Measurements from ENCODE around the gene AP4E1.
"Not testable (repeated sequence)": the region's sequence is repeated elsewhere in the genome, so short reads cannot be mapped to it uniquely, and the experiment has no call there.

The AP4E1 gene

GRCh38 chr15:50911001-50911400 lies 2.5 kb downstream of the AP4E1 start:
- no peaks in the 10 kb centered on the region for H4K20me1 ChIP-seq (ENCODE audit: insufficient read depth, low read length)
- no peak overlapping the region for H2AFZ ChIP-seq (ENCODE audit: low read depth, low read length)
- peaks cover 32% of the 10 kb centered on the region for H3K79me2 ChIP-seq (ENCODE audit: insufficient read depth, low read length)
- no peak overlapping the region for H3K4me2 ChIP-seq (ENCODE audit: insufficient read depth, low read length)
- no peak for TF ChIP-seq EZH2 (IDR thresholded peaks at IDR 0.05; ENCODE audit: borderline replicate concordance, low read depth, low read length, severe bottlenecking)
- TF ChIP-seq, protein P1, sequence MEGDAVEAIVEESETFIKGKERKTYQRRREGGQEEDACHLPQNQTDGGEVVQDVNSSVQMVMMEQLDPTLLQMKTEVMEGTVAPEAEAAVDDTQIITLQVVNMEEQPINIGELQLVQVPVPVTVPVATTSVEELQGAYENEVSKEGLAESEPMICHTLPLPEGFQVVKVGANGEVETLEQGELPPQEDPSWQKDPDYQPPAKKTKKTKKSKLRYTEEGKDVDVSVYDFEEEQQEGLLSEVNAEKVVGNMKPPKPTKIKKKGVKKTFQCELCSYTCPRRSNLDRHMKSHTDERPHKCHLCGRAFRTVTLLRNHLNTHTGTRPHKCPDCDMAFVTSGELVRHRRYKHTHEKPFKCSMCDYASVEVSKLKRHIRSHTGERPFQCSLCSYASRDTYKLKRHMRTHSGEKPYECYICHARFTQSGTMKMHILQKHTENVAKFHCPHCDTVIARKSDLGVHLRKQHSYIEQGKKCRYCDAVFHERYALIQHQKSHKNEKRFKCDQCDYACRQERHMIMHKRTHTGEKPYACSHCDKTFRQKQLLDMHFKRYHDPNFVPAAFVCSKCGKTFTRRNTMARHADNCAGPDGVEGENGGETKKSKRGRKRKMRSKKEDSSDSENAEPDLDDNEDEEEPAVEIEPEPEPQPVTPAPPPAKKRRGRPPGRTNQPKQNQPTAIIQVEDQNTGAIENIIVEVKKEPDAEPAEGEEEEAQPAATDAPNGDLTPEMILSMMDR (IDR thresholded peaks at IDR 0.05; ENCODE audit: borderline replicate concordance, extremely low read depth, low read length, poor library complexity, severe bottlenecking), result no peak
- DNase-seq (no peak), ATAC-seq (ENCODE audit: insufficient read depth, low read depth) (no peak)
- H3K9ac ChIP-seq (ENCODE audit: low read depth, low read length), result no peak overlapping the region
- peaks cover 27% of the 10 kb centered on the region for H3K36me3 ChIP-seq (ENCODE audit: insufficient read depth, low read length)
- no peaks in the 10 kb centered on the region for H3K27me3 ChIP-seq (ENCODE audit: insufficient read depth, low read length, poor library complexity)
- H3K4me1 ChIP-seq (ENCODE audit: insufficient read depth, low read length), result peaks cover 26% of the 10 kb centered on the region
- H3K4me3 ChIP-seq (ENCODE audit: low read depth in 1 of 2, low read length in 2 of 2), result no peak overlapping the region
- H3K27ac ChIP-seq (ENCODE audit: low read length), result no peak overlapping the region
- H3K9me3 ChIP-seq (ENCODE audit: insufficient read depth, low read length, severe bottlenecking), result no peaks in the 10 kb centered on the region

DNA sequence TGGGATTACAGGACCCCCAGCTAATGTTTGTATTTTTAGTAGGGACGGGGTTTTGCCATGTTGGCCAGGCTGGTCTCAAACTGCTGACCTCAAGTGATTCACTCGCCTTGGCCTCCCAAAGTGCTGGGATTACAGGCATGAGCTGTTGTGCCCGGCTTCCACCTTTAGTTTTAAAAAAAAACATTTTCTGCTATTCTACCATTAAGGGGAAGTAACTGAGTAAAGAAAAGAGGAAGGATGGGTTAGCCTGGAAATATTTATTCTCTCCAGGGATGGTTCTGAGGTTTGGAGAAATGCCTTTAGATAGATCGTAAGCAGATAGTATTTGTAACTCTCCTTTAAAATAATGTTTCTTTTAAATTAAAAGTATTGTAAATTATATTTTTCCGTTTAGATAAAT lies 3.1 kb downstream of the AP4E1 start:
- Histone ChIP-seq H3K9me3 (ENCODE audit: insufficient read depth, low read length, severe bottlenecking) (no peaks in the 10 kb centered on the region), H3K36me3 (ENCODE audit: insufficient read depth, low read length) (peaks cover 30% of the 10 kb centered on the region), H3K4me2 (ENCODE audit: insufficient read depth, low read length) (no peak overlapping the region), H3K27me3 (ENCODE audit: insufficient read depth, low read length, poor library complexity) (no peaks in the 10 kb centered on the region), H3K4me3 (ENCODE audit: low read depth in 1 of 2, low read length in 2 of 2) (no peak overlapping the region), H4K20me1 (ENCODE audit: insufficient read depth, low read length) (no peaks in the 10 kb centered on the region), H3K27ac (ENCODE audit: low read length) (no peak overlapping the region), H2AFZ (ENCODE audit: low read depth, low read length) (no peak overlapping the region), H3K9ac (ENCODE audit: low read depth, low read length) (no peak overlapping the region), H3K79me2 (ENCODE audit: insufficient read depth, low read length) (peaks cover 32% of the 10 kb centered on the region), H3K4me1 (ENCODE audit: insufficient read depth, low read length) (peaks cover 23% of the 10 kb centered on the region)
- ATAC-seq (ENCODE audit: insufficient read depth, low read depth) (no peak), DNase-seq (no peak)
- no peak for TF ChIP-seq EZH2 (IDR thresholded peaks at IDR 0.05; ENCODE audit: borderline replicate concordance, low read depth, low read length, severe bottlenecking)
- TF ChIP-seq, protein P1 (IDR thresholded peaks at IDR 0.05; ENCODE audit: borderline replicate concordance, extremely low read depth, low read length, poor library complexity, severe bottlenecking), result no peak

DNA sequence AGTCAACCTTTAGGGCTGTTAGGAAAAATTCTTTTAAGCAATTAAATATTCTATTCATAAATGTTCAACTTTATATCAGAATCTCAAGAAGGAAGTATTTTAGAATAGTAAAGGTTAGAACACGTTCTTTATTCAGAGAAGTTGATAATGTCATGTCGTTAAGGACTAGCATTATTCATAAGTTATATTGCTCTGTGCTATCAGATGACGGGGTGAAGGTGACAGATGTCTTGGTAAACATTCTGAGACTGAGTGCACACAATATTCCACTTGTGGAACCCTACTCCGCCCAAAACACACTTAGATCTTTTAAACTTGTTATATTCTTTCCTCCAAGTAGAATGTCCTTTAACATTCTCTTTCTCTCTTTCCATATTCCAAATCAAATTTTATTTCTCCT lies 7.9 kb downstream of the AP4E1 start:
- H3K27me3 ChIP-seq (ENCODE audit: insufficient read depth, low read length, poor library complexity), result no peaks in the 10 kb centered on the region
- H3K27ac ChIP-seq (ENCODE audit: low read length), result no peak overlapping the region
- H2AFZ ChIP-seq (ENCODE audit: low read depth, low read length), result no peak overlapping the region
- peaks cover 41% of the 10 kb centered on the region for H3K36me3 ChIP-seq (ENCODE audit: insufficient read depth, low read length)
- H3K4me2 ChIP-seq (ENCODE audit: insufficient read depth, low read length), result no peak overlapping the region
- TF ChIP-seq, protein P1 (IDR thresholded peaks at IDR 0.05; ENCODE audit: borderline replicate concordance, extremely low read depth, low read length, poor library complexity, severe bottlenecking), result no peak
- no peak for TF ChIP-seq EZH2 (IDR thresholded peaks at IDR 0.05; ENCODE audit: borderline replicate concordance, low read depth, low read length, severe bottlenecking)
- no peak overlapping the region for H3K9ac ChIP-seq (ENCODE audit: low read depth, low read length)
- H4K20me1 ChIP-seq (ENCODE audit: insufficient read depth, low read length), result no peaks in the 10 kb centered on the region
- DNase-seq (no peak), ATAC-seq (ENCODE audit: insufficient read depth, low read depth) (no peak)
- no peaks in the 10 kb centered on the region for H3K79me2 ChIP-seq (ENCODE audit: insufficient read depth, low read length)
- no peak overlapping the region for H3K4me3 ChIP-seq (ENCODE audit: low read depth in 1 of 2, low read length in 2 of 2)
- H3K4me1 ChIP-seq (ENCODE audit: insufficient read depth, low read length), result no peaks in the 10 kb centered on the region
- H3K9me3 ChIP-seq (ENCODE audit: insufficient read depth, low read length, severe bottlenecking), result no peaks in the 10 kb centered on the region

DNA sequence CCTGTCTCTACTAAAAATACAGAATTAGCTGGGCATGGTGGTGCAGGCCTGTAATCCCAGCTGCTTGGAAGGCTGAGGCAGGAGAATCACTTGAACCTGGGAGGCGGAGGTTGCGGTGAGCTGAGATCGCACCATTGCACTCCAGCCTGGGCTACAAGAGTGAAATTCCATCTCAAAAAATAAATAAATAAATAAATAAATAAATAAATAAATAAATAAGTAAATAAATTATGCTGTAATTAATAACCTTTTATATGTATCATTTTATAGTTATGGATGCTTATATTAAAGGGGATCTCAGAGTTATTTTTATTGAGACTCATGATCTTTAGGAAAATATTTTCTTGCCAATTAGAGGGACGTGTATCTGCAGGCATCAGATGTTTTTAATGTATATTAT lies 10.9 kb downstream of the AP4E1 start:
- not testable (repeated sequence) for H3K4me2 ChIP-seq (ENCODE audit: insufficient read depth, low read length); H3K27ac ChIP-seq (ENCODE audit: low read length); H2AFZ ChIP-seq (ENCODE audit: low read depth, low read length); H3K4me3 ChIP-seq (ENCODE audit: low read depth in 1 of 2, low read length in 2 of 2); H3K9me3 ChIP-seq (ENCODE audit: insufficient read depth, low read length, severe bottlenecking); DNase-seq; H3K4me1 ChIP-seq (ENCODE audit: insufficient read depth, low read length); H4K20me1 ChIP-seq (ENCODE audit: insufficient read depth, low read length); H3K27me3 ChIP-seq (ENCODE audit: insufficient read depth, low read length, poor library complexity); H3K79me2 ChIP-seq (ENCODE audit: insufficient read depth, low read length); H3K9ac ChIP-seq (ENCODE audit: low read depth, low read length); ATAC-seq (ENCODE audit: insufficient read depth, low read depth)
- H3K36me3 ChIP-seq (ENCODE audit: insufficient read depth, low read length), result peaks cover 31% of the 10 kb centered on the region

All from DND-41 (cell line).